Left renal cortex interstitium (tissue), 4 donors: ENCODE measurements around the gene POGLUT2. TPM values are rescaled to one million over a fixed set of nuclear protein-coding genes. Genes with fewer than 3 reads are reported as not detected.

Experiments
- DNase-seq, 4 donors: peaks; one replicate each; pipeline ENCODE4 v3.0.0-alpha.2; 2013; ENCODE audit warnings: low read depth in 4 of 4, low spot score in 2 of 4, missing footprints in 1 of 4
- polyA plus RNA-seq, 4 donors: library from polyadenylated mRNA; unstranded; fragments of 120-200 nt; gene quantifications; one replicate each; pipeline ENCODE4 v1.2.1, GENCODE V29; 2013; ENCODE audit not compliant: insufficient read length in 4 of 4

POGLUT2 gene
- polyA plus RNA-seq, 4 donors: 46.2 to 53.5 (median 47.6) TPM

DNA sequence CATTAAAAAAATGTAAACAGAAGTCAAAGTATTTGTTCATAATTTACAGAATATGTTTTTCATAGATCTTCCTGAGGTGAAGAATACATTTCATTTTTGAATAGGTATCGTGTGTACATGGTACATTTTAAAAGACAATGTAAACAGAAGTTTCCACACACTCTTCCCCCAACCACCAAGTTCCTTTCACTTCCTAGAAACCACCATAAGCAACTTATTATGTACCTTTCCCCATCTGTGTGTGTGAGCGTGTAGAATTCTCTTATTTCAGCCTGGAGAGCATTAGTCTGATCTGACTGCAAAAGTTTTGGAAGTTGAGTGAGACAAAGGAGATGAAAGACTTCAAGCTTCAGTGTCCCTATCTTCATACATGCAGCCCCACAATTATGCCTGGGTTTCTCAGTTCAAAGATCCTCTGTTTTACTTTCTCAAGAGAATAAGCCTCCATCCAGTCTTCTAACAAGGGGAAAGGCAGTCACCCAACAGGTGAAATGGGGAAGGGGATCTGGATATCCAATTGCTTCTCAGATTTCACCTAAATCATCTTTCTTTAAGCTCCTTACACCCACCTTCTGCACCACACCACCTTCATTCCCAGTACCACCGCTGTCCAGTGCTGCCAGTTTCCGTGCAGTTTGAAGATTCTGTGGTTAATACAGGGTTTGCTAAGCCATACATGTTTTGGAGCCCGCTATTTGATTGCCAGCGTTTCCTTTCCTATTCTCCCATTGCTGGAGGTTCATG, 27.3 kb downstream of the POGLUT2 start:
- DNase-seq: no peak

DNA sequence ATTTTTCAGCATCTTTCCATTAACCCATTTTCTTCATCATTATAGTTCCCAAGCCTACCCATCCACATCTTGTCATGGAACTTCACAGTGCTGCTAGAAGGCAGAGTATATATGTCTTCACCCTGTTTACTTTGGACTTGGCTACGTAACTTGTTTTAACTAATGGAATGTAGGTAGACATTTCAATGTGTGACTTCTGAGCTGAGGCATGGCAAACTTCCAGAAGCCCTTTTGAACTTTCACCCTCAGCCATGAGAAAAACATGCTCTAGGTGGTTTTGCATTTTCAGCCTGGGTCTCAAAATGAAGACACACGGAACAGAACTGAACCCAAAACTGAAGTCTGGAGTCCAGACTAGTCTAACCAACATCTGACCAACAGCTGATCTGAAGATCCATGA, 28.3 kb downstream of the POGLUT2 start:
- DNase-seq: no peak

DNA sequence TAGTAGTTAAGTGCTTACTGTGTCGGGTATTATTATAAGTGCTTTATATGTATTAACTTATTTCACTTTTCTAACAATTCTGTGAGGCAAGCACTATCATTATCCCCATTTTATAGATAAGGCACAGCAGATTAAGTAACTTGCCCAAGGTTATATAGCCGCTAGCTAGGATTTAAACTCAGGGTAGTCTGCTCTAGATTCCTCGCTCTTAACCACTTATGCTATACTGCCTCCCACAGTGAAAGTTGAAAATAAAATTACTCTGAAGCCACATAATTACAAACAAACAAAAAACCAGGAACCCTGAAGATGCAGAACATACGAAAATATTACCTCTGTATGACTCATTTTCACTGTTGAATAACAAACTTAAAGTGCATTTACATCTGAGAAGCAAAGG, 29.1 kb downstream of the POGLUT2 start:
- no peak for DNase-seq

DNA sequence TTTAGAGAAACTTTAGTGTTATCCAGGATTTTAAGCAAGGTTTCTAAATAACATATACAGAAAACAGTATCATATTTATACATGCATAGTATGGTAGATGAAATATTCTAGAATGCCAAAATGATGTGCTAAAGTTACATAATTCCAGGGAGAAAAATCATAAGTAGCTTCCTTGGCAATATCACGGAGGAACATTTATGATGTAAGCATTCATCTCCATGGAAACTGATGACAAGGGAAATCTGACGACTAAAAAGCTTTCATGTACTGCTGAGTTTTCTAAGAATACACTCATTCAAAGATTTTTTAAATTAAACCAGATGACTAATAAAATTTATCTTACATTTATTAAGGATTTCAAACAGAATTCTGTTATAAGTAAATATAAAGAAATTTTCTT, 29.9 kb downstream of the POGLUT2 start:
- no peak for DNase-seq

DNA sequence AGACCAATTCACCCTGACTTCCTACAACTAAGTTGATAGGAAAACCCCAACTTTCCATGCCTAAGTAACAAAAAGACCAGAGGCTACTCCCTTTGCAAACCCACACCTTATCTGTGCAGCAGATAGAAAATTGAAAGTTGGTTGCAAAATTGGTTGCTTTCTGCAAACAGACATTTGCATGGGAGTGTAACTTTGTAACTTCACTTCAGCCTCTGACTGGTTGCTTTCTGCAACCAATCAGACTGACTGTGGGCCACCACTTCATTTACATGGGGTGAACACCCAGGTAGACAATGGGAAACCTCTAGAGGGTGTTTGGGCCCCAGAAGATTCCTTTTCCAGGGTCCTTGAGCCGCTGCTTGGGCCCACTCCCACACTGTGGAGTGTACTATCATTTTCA, 35.0 kb downstream of the POGLUT2 start:
- DNase-seq: no peak

DNA sequence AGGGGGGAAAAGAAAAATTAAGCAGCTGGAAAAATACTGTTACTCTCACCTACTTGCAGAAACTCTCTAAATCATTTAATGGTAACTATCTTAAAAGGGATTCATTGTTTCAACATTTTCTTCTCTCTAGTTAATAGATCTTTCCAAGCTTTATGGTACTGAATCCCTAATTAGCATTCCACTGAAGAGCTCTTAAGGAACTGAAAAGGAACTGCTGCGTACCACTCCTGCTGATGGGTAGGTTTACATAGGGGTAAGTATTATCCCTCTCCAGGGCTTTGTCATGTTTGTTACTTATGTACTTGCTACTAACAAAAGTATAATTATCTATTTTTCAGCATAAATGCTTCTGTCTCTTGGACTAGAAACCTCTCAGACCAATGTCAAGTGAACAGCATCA, 37.7 kb downstream of the POGLUT2 start:
- DNase-seq: no peak

DNA sequence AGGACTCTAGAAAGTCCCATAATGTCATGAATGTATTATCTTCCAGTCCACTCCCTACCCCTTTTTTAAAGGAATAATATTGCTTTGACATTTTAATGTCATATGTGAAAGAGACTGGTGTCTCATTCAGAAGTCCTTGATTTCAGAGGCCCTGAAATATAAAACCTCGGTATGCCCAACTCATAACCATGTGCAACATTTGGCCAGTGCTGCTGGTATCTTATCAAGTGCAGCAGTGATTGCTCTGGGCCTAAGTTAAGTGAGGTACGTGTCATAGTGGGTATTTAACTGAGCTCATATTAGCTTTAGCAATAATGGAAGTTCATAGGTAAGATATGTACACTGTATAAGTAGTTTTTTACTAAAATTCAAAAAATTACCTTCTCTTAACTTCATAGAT, 39.9 kb downstream of the POGLUT2 start:
- no peak for DNase-seq

DNA sequence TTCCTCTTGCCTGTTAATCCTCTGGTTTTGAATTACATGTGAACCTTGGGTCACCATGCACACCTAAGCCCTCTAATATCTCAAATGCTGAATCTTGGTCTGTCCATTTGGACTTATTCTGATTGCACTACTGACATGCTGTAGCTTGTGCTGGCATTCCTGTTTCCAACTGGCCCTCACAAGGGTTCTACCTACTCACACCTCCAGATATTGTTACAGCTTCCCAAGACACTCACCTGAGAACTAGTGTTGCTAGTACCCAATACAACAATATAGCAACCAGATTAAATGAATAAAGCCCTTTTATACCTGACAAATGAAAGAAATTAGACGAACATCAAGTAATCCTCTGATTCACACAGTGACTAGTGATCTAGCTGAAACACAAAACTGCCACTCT, 41.8 kb downstream of the POGLUT2 start:
- DNase-seq: no peak

DNA sequence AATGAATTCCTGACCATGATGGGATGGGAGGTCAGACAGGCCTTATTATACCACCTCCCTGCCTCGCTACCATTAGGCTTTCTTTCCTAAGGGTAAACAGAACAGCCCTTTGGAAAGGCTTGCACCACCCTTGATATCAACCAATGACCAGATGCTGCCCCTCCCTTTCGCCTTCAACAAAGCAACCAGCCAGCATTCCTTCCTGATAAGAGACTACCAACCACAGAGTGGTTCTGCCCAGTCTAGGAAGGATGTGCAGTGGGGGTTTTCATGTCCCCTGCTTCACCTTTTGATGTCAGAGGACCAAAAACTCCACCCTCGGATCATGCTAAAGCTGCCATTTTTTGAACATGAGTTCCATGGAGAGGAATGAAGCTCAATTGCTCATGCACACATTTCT, 46.9 kb downstream of the POGLUT2 start:
- no peak for DNase-seq

DNA sequence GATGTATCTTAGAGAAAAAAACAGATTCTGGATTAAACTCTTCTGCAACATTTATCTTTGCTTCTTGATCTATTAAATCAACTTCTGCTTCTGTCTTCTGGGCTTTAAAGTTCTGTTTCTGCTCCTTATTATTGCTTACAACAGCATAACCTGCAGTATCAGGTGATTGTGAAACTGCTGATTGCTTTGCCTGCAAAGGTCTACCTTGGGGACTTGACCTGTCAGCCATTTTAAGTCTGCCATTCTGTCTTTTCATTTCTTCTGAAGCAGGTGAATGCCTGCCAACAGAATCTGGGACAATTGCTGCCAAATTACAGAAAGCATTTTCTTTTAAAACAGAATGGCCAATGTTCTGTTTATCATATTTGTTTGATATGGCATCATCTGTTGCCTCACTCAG, 56.3 kb downstream of the POGLUT2 start:
- DNase-seq: no peak

DNA sequence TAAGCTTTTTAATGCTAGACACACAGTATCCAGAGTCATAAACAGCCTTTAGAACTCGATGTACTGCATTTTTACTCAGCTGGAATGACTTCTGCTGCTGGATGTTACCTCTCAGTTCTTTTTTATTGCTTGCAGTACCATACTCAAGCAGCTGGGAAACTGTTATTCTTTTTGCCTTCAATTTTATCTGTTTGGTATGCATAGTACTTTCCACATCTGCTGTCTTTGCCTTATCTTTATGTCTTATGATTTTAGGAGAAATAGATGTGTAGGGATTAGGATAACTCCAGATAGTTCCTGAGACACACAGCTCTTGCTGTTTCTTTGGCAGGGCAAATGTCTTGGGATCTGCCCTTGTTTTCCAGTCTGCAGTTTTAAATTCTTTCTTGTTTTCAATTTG, 56.7 kb downstream of the POGLUT2 start:
- no peak for DNase-seq

Other genes with a start within 250 kb of the POGLUT2 start
- gene TPP2, start 202.0 kb downstream of the POGLUT2 start, polyA plus RNA-seq: 10 to 100 TPM; 49.7 to 67.0 (median 58.6) TPM
- gene METTL21C, start 103.9 kb downstream of the POGLUT2 start, polyA plus RNA-seq: under 1 TPM; 0.49 to 0.64 (median 0.54) TPM
- gene TEX30, start 25.2 kb downstream of the POGLUT2 start, polyA plus RNA-seq: 10 to 100 TPM; 29.6 to 33.1 (median 31.7) TPM
- gene BIVM, start 143 bp upstream of the POGLUT2 start, polyA plus RNA-seq: 10 to 100 TPM; 41.3 to 78.9 (median 53.1) TPM
- gene ERCC5, start 47.1 kb upstream of the POGLUT2 start, polyA plus RNA-seq: 10 to 100 TPM; 67.8 to 94.6 (median 79.6) TPM